Effector memory CD4-positive, alpha-beta T cell (primary cell): ENCODE measurements around the gene ABCG4.

Experiments used
- DNase-seq, 3 donors: peaks; one replicate each; pipeline ENCODE4 v3.0.0-alpha.2; 2020
- H3K27ac ChIP-seq: 2 replicates; pipeline ENCODE4 v1.7.0; 2013; ENCODE audit warnings: mild to moderate bottlenecking, low read length, moderate library complexity; ENCODE audit not compliant: insufficient read depth, poor library complexity, severe bottlenecking
- H3K27me3 ChIP-seq: replicated peaks from 2 replicates; pipeline ENCODE4 v1.7.0; 2013; ENCODE audit warnings: mild to moderate bottlenecking, low read length; ENCODE audit not compliant: insufficient read depth, control insufficient read depth, poor library complexity, severe bottlenecking
- H3K36me3 ChIP-seq: 2 replicates; pipeline ENCODE4 v1.7.0; 2013; ENCODE audit warnings: mild to moderate bottlenecking, low read length, moderate library complexity; ENCODE audit not compliant: control insufficient read depth, insufficient read depth
- H3K4me1 ChIP-seq: 2 replicates; pipeline ENCODE4 v1.7.0; 2013; ENCODE audit warnings: low read length, mild to moderate bottlenecking; ENCODE audit not compliant: control insufficient read depth, insufficient read depth, poor library complexity, severe bottlenecking
- H3K4me3 ChIP-seq: 2 replicates; pipeline ENCODE4 v1.7.0; 2013; ENCODE audit warnings: low read length, low read depth, mild to moderate bottlenecking; ENCODE audit not compliant: insufficient read depth, poor library complexity, severe bottlenecking
- H3K9me3 ChIP-seq: 2 replicates; pipeline ENCODE4 v1.7.0; 2013; ENCODE audit warnings: mild to moderate bottlenecking, low read length, moderate library complexity; ENCODE audit not compliant: control insufficient read depth

The ABCG4 gene

GRCh38 chr11:119107538-119108145 is 41.2 kb upstream of the ABCG4 start:
- peaks cover 21% of the 10 kb centered on the region for H3K36me3 ChIP-seq
- peak overlapping the region; percentile 95 for H3K4me3 ChIP-seq
- H3K27ac ChIP-seq, result peak overlapping the region; percentile 73
- DNase-seq, result no peak
- H3K27me3 ChIP-seq, result no peaks in the 10 kb centered on the region
- peaks cover 28% of the 10 kb centered on the region for H3K4me1 ChIP-seq
- no peaks in the 10 kb centered on the region for H3K9me3 ChIP-seq

GRCh38 chr11:119108146-119108856 is 40.6 kb upstream of the ABCG4 start:
- H3K9me3 ChIP-seq, result no peaks in the 10 kb centered on the region
- no peaks in the 10 kb centered on the region for H3K27me3 ChIP-seq
- no peak for DNase-seq
- peaks cover 27% of the 10 kb centered on the region for H3K36me3 ChIP-seq
- peak overlapping the region; percentile 95 for H3K4me3 ChIP-seq
- peaks cover 28% of the 10 kb centered on the region for H3K4me1 ChIP-seq
- H3K27ac ChIP-seq, result peak overlapping the region; percentile 73

- peaks cover 28% of the 10 kb centered on the region for H3K4me1 ChIP-seq
- H3K4me3 ChIP-seq, result peak overlapping the region; percentile 95
- DNase-seq, result no peak
- H3K27ac ChIP-seq, result peak overlapping the region; percentile 73
- no peaks in the 10 kb centered on the region for H3K9me3 ChIP-seq
- H3K36me3 ChIP-seq, result peaks cover 33% of the 10 kb centered on the region
- no peaks in the 10 kb centered on the region for H3K27me3 ChIP-seq
These were observed 40.0 kb upstream of the ABCG4 start for GRCh38 chr11:119108857-119109221.

GRCh38 chr11:119109843-119110242 is 39.0 kb upstream of the ABCG4 start:
- Histone ChIP-seq H3K27ac (peak overlapping the region; percentile 35), H3K4me1 (peaks cover 34% of the 10 kb centered on the region), H3K27me3 (no peaks in the 10 kb centered on the region), H3K4me3 (no peak overlapping the region), H3K9me3 (no peaks in the 10 kb centered on the region), H3K36me3 (peaks cover 41% of the 10 kb centered on the region)
- DNase-seq, result no peak

DNA sequence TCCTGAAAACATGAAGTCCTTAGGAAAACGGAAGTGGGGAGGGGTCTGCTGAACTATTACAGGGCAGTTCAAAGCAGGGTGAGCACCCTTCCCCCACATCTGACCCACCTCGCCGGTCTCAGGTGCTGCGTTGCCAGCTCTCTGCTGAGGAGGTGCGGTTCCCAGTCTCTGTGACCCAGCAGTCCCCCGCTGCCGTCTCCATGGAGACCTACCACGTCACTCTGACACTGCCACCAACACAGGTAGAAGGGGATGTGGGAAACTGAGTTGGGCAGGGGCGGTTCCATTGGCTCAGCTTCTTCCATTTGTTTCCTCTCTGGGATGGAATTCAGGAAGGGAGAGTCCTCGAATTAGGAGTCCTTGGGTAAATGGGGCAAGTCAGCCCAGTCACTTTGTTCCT is 38.4 kb upstream of the ABCG4 start:
- Histone ChIP-seq H3K27me3 (no peaks in the 10 kb centered on the region), H3K27ac (peak overlapping the region; percentile 35), H3K4me3 (no peak overlapping the region), H3K36me3 (peaks cover 41% of the 10 kb centered on the region), H3K4me1 (peaks cover 39% of the 10 kb centered on the region), H3K9me3 (no peaks in the 10 kb centered on the region)
- no peak for DNase-seq

GRCh38 chr11:119111361-119111925 is 37.4 kb upstream of the ABCG4 start:
- no peak overlapping the region for H3K27ac ChIP-seq
- H3K27me3 ChIP-seq, result no peaks in the 10 kb centered on the region
- no peak overlapping the region for H3K4me3 ChIP-seq
- no peaks in the 10 kb centered on the region for H3K9me3 ChIP-seq
- H3K36me3 ChIP-seq, result peaks cover 41% of the 10 kb centered on the region
- peaks cover 48% of the 10 kb centered on the region for H3K4me1 ChIP-seq
- DNase-seq, result no peak

DNA sequence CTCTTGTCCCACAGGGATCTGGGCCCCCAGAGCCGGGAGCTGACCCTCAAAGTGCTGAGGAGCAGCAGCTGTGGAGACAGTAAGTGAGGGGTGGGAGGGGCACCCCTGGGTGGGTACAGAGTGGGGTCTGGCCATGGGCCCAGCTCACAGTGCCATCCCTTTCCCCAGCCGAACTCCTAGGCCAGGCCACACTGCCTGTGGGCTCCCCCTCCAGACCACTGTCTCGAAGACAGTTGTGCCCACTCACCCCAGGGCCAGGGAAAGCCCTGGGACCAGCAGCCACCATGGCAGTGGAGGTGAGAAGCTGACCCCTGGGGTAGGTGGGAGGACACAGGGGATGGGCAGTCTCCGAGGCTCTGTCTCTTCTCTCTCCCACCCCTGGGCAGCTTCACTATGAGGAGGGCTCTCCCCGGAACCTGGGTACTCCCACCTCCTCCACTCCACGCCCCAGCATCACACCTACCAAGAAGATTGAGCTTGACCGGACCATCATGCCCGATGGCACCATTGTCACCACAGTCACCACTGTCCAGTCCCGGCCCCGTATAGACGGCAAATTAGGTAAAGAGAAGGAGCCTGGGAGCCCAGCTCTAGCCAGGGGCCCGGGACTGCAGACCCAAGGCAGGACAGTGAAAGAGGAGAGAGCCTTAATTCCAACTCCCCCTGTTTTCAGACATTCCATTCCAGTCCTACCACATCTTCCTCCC is 36.4 kb upstream of the ABCG4 start:
- no peak for DNase-seq
- no peak overlapping the region for H3K27ac ChIP-seq
- H3K4me3 ChIP-seq, result no peak overlapping the region
- peaks cover 41% of the 10 kb centered on the region for H3K36me3 ChIP-seq
- H3K9me3 ChIP-seq, result no peaks in the 10 kb centered on the region
- peaks cover 43% of the 10 kb centered on the region for H3K4me1 ChIP-seq
- H3K27me3 ChIP-seq, result no peaks in the 10 kb centered on the region

DNA sequence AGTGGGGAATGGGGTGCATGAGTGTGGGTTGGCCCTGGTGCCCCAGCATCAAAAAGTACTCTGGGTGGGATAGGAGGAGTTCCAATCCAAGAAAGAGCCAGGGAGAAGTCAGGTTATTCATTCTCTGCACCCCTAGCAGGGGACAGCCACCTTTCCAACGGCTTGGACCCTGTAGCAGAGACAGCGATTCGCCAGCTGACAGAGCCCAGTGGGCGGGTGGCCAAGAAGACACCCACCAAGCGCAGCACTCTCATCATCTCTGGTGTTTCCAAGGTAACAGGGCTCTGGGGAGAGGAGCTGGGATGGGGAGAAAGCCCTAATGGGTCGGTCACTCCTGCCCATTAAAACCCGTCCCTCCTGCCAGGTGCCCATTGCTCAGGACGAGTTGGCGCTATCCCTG is 35.1 kb upstream of the ABCG4 start:
- peaks cover 38% of the 10 kb centered on the region for H3K4me1 ChIP-seq
- no peak overlapping the region for H3K27ac ChIP-seq
- DNase-seq, result no peak
- no peak overlapping the region for H3K4me3 ChIP-seq
- H3K36me3 ChIP-seq, result peaks cover 41% of the 10 kb centered on the region
- no peaks in the 10 kb centered on the region for H3K9me3 ChIP-seq
- no peaks in the 10 kb centered on the region for H3K27me3 ChIP-seq

GRCh38 chr11:119114351-119114750 is 34.5 kb upstream of the ABCG4 start:
- no peak overlapping the region for H3K4me3 ChIP-seq
- H3K9me3 ChIP-seq, result no peaks in the 10 kb centered on the region
- H3K36me3 ChIP-seq, result peaks cover 41% of the 10 kb centered on the region
- H3K27ac ChIP-seq, result no peak overlapping the region
- H3K27me3 ChIP-seq, result no peaks in the 10 kb centered on the region
- DNase-seq, result no peak
- peaks cover 32% of the 10 kb centered on the region for H3K4me1 ChIP-seq
